A549 (cell line): ENCODE data around the gene DPY19L3. TPM values are rescaled to one million over a fixed set of nuclear protein-coding genes. Genes with fewer than 3 reads are reported as not detected.

Experiments used
- ATAC-seq, 2 experiments: fragments of 200-7000 bp in 1 of 2; fragments of >200 bp in 1 of 2; cut with Nextera tagmentation in 1 of 2; cut with Tn5 transposase in 1 of 2; 3 replicates each; pipeline versions ENCODE4 v1.8.0 to v1.9.1; 2018 to 2020; ENCODE audit warnings: mild to moderate bottlenecking in 1 of 2, moderate library complexity in 1 of 2
- CTCF ChIA-PET: fragments of 300-600 bp; sonication (Branson Sonifier 250); formaldehyde crosslinking; extraction: SDS; loops from one replicate; lab custom pipeline; 2021; ENCODE audit warnings: antibody characterized with exemption, inconsistent platforms; lab: Yijun Ruan, JAX
- POLR2A ChIA-PET: fragments of 350-600 bp; formaldehyde crosslinking; extraction: SDS; loops from one replicate; lab custom pipeline; 2021; ENCODE audit warnings: antibody characterized with exemption, inconsistent platforms; lab: Yijun Ruan, JAX
- DNase-seq, 2 experiments: peaks; one replicate each; pipeline versions ENCODE4 v3.0.0 to v3.0.0-alpha.2; 2011 to 2016; ENCODE audit warnings: low read depth in 1 of 2, low spot score in 1 of 2
- FAIRE-seq: peaks from 2 replicates; lab custom pipeline; 2011; peaks lifted over from hg19 to GRCh38; lab: Jason Lieb, UNC
- H3K27ac ChIP-seq, 2 experiments: fragments of >200 bp; sonication (Bioruptor Twin); formaldehyde crosslinking; 3 replicates each; pipeline ENCODE4 v1.5.1; 2016 to 2017
- H3K4me1 ChIP-seq: fragments of >200 bp; sonication (Bioruptor Twin); formaldehyde crosslinking; 3 replicates; pipeline ENCODE4 v1.6.1; 2016
- H3K4me2 ChIP-seq: fragments of >200 bp; sonication (Bioruptor Twin); formaldehyde crosslinking; 3 replicates; pipeline ENCODE4 v1.6.1; 2016
- H3K4me3 ChIP-seq: fragments of >200 bp; sonication (Bioruptor Twin); formaldehyde crosslinking; 3 replicates; pipeline ENCODE4 v1.5.1; 2016
- H3K9me3 ChIP-seq: fragments of >200 bp; sonication (Bioruptor Twin); formaldehyde crosslinking; 3 replicates; pipeline ENCODE4 v1.6.1; 2016
- CHD2 ChIP-seq: fragments of 150-350 bp; IDR thresholded peaks from 2 replicates; pipeline ENCODE4 v1.6.1; 2014; ENCODE audit warnings: low read length; ENCODE audit not compliant: partially characterized antibody
- CHD4 ChIP-seq: fragments of 200-600 bp; sonication (generic); IDR thresholded peaks from 2 replicates; pipeline ENCODE4 v1.6.1; 2016; ENCODE audit warnings: antibody characterized with exemption, mild to moderate bottlenecking, borderline replicate concordance
- EHMT2 ChIP-seq: fragments of 200-600 bp; sonication (generic); IDR thresholded peaks from 2 replicates; pipeline ENCODE4 v1.6.1; 2016; ENCODE audit warnings: antibody characterized with exemption, low read depth, mild to moderate bottlenecking, moderate library complexity
- EP300 ChIP-seq, 2 experiments: fragments of >200 bp; sonication (Bioruptor Twin); formaldehyde crosslinking; IDR thresholded peaks; 2 replicates in 1 of 2; 3 replicates in 1 of 2; pipeline ENCODE4 v1.6.1; 2016 to 2017
- FOSB ChIP-seq: fragments of 250-450 bp; sonication (Bioruptor Pico); IDR thresholded peaks from 2 replicates; pipeline ENCODE4 v1.5.0; 2020; ENCODE audit warnings: mild to moderate bottlenecking, moderate library complexity
- FOSL2 ChIP-seq, 2 experiments: fragments of 450-650 bp in 1 of 2; fragments of >200 bp in 1 of 2; sonication (Bioruptor Twin) in 1 of 2; formaldehyde crosslinking; IDR thresholded peaks; 2 replicates each; pipeline versions ENCODE4 v1.5.0 to v1.6.1; 2016 to 2020; ENCODE audit warnings: mild to moderate bottlenecking in 1 of 2, moderate library complexity in 1 of 2
- HOXA7 ChIP-seq: fragments of 250-450 bp; sonication (Bioruptor Pico); IDR thresholded peaks from 2 replicates; pipeline ENCODE4 v1.5.0; 2020; ENCODE audit warnings: mild to moderate bottlenecking, moderate library complexity
- HOXB5 ChIP-seq: fragments of 250-450 bp; sonication (Bioruptor Pico); IDR thresholded peaks from 2 replicates; pipeline ENCODE4 v1.5.0; 2020; ENCODE audit warnings: mild to moderate bottlenecking, moderate library complexity
- JUN ChIP-seq, 2 experiments: fragments of >200 bp; sonication (Bioruptor Twin); formaldehyde crosslinking; IDR thresholded peaks; 2 replicates in 1 of 2; 3 replicates in 1 of 2; pipeline ENCODE4 v1.6.1; 2016 to 2017
- JUNB ChIP-seq: fragments of >200 bp; sonication (Bioruptor Twin); formaldehyde crosslinking; IDR thresholded peaks from 2 replicates; pipeline ENCODE4 v1.6.1; 2016
- KDM5A ChIP-seq: fragments of 200-600 bp; sonication (generic); IDR thresholded peaks from 2 replicates; pipeline ENCODE4 v1.6.1; 2016; ENCODE audit warnings: antibody characterized with exemption, mild to moderate bottlenecking
- MAFK ChIP-seq: fragments of 450-650 bp; IDR thresholded peaks from 2 replicates; pipeline ENCODE4 v1.6.1; 2014; ENCODE audit not compliant: partially characterized antibody
- NPAS2 ChIP-seq: fragments of 250-450 bp; sonication (Bioruptor Pico); IDR thresholded peaks from 2 replicates; pipeline ENCODE4 v1.8.0; 2022; ENCODE audit warnings: mild to moderate bottlenecking, moderate library complexity, borderline replicate concordance
- NR3C1 ChIP-seq: fragments of >200 bp; sonication (Bioruptor Twin); formaldehyde crosslinking; IDR thresholded peaks from 3 replicates; pipeline ENCODE4 v1.6.1; 2017
- PHF8 ChIP-seq: fragments of 200-600 bp; sonication (generic); IDR thresholded peaks from 2 replicates; pipeline ENCODE4 v1.6.1; 2016; ENCODE audit warnings: low read depth, mild to moderate bottlenecking, antibody characterized with exemption, moderate library complexity, borderline replicate concordance
- RAD21 ChIP-seq, 2 experiments: fragments of >200 bp in 1 of 2; sonication (Bioruptor Twin) in 1 of 2; formaldehyde crosslinking in 1 of 2; IDR thresholded peaks in 1 of 2; conservative IDR thresholded peaks in 1 of 2; 2 replicates in 1 of 2; 3 replicates in 1 of 2; pipeline ENCODE4 v1.6.1; 2012 to 2018; ENCODE audit warnings: inconsistent platforms in 1 of 2
- RCOR1 ChIP-seq: fragments of 150-350 bp; IDR thresholded peaks from 2 replicates; pipeline ENCODE4 v1.6.1; 2014; ENCODE audit warnings: antibody characterized with exemption, low read length, low read depth
- TFCP2L1 ChIP-seq: fragments of 250-450 bp; sonication (Bioruptor Pico); IDR thresholded peaks from 2 replicates; pipeline ENCODE4 v1.5.0; 2021; ENCODE audit warnings: mild to moderate bottlenecking
- TP53 ChIP-seq: fragments of 250-450 bp; sonication (Bioruptor Pico); IDR thresholded peaks from 2 replicates; pipeline ENCODE4 v1.5.0; 2021; ENCODE audit warnings: mild to moderate bottlenecking, moderate library complexity
- ZC3H11A ChIP-seq: fragments of 450-650 bp; IDR thresholded peaks from 2 replicates; pipeline ENCODE4 v1.6.1; 2014; ENCODE audit warnings: antibody characterized with exemption, mild to moderate bottlenecking
- ZFP36 ChIP-seq: fragments of 450-650 bp; IDR thresholded peaks from 2 replicates; pipeline ENCODE4 v1.6.1; 2014; ENCODE audit warnings: borderline replicate concordance; ENCODE audit not compliant: partially characterized antibody
- WGBS: methylation state at CpG from one replicate; pipeline ENCODE4 v1.1.6; 2017; ENCODE audit errors: missing lambda C conversion rate; 5-methylcytosine and 5-hydroxymethylcytosine counted together
- polyA plus RNA-seq, 4 experiments: library from polyadenylated mRNA; depleted of rRNA in 3 of 4; stranded (reverse); fragments of >200 nt; fragmentation: RNase III in 1 of 4; extraction: RNeasy Plus Mini Kit Qiagen cat#74134 plus additional on column Dnase treatment in 1 of 4; gene quantifications; 2 replicates in 3 of 4; 3 replicates in 1 of 4; pipeline ENCODE4 v1.2.3, GENCODE V29; 2011 to 2017
- TF ChIP-seq, protein P1 (sequence below): fragments of 150-350 bp; IDR thresholded peaks from 2 replicates; pipeline ENCODE4 v1.6.1; 2014; ENCODE audit warnings: low read depth, mild to moderate bottlenecking, low read length
- TF ChIP-seq, protein P2 (sequence below): IDR thresholded peaks from 2 replicates; pipeline ENCODE4 v1.6.1; 2012
- TF ChIP-seq, protein P3 (sequence below): fragments of >200 bp; sonication (Bioruptor Twin); formaldehyde crosslinking; IDR thresholded peaks from 3 replicates; pipeline ENCODE4 v1.6.1; 2016
- TF ChIP-seq, protein P4 (sequence below): fragments of >200 bp; sonication (Bioruptor Twin); formaldehyde crosslinking; IDR thresholded peaks from 2 replicates; pipeline ENCODE4 v1.6.1; 2016

The DPY19L3 gene
- polyA plus RNA-seq, 2 of the 4 experiments (the other 2 are of a cell fraction) = 15.7 to 28.9 TPM

DNA sequence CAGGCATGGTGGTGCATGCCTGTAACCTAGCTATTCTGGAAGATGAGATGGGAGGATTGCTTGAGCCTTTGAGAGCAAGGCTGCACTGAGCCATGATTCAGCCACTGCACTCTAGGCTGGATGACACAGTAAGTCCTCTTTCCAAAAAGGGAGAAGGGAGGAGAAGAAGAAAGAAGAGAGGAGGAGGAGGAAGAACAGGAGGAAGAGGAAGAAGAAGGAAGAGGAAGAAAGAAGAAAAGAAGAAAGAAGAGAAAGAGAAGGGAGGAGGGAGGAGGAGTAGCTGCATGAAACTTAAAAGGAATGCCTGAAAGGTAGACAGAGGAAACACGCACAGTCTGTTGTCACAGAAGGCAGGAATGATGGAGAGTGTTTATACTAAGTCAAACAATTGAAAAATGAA is 3.6 kb upstream of the DPY19L3 start:
- 98% methylated on average over 1 of the region's 1 CpG for WGBS
- CTCF ChIA-PET = interaction anchor here (0.7 to 1.7 kb wide), 3 partner anchors 9 to 62 kb away, joined by 3 to 6 read pairs (median 5); no protein-coding TSS in a partner anchor
- no peak overlapping the region for H3K4me3 ChIP-seq
- DNase-seq (no peak), ATAC-seq (no peak), FAIRE-seq (no peak)
- TF ChIP-seq CHD4 = no peak
- TF ChIP-seq EHMT2 = no peak
- TF ChIP-seq, protein P1, sequence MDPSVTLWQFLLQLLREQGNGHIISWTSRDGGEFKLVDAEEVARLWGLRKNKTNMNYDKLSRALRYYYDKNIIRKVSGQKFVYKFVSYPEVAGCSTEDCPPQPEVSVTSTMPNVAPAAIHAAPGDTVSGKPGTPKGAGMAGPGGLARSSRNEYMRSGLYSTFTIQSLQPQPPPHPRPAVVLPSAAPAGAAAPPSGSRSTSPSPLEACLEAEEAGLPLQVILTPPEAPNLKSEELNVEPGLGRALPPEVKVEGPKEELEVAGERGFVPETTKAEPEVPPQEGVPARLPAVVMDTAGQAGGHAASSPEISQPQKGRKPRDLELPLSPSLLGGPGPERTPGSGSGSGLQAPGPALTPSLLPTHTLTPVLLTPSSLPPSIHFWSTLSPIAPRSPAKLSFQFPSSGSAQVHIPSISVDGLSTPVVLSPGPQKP = no peak
- TF ChIP-seq RAD21 (conservative IDR thresholded peaks at IDR 0.05 in 1 of 2, IDR thresholded peaks at IDR 0.05 in 1 of 2) = no peak
- no peak for TF ChIP-seq RCOR1
- no peak for TF ChIP-seq HOXB5
- TF ChIP-seq CHD2 = no peak
- TF ChIP-seq EP300 (IDR thresholded peaks at IDR 0.05) = no peak
- TF ChIP-seq NR3C1 = no peak
- TF ChIP-seq TP53 = no peak
- TF ChIP-seq, protein P2, sequence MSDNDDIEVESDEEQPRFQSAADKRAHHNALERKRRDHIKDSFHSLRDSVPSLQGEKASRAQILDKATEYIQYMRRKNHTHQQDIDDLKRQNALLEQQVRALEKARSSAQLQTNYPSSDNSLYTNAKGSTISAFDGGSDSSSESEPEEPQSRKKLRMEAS = no peak
- TF ChIP-seq JUNB = no peak
- TF ChIP-seq HOXA7 (CRISPR knock-in tag) = no peak
- H3K9me3 ChIP-seq = no peaks in the 10 kb centered on the region
- H3K4me1 ChIP-seq = peaks cover 29% of the 10 kb centered on the region
- H3K4me2 ChIP-seq = no peak overlapping the region
- POLR2A ChIA-PET = no interaction called here
- H3K27ac ChIP-seq = no peak overlapping the region

DNA sequence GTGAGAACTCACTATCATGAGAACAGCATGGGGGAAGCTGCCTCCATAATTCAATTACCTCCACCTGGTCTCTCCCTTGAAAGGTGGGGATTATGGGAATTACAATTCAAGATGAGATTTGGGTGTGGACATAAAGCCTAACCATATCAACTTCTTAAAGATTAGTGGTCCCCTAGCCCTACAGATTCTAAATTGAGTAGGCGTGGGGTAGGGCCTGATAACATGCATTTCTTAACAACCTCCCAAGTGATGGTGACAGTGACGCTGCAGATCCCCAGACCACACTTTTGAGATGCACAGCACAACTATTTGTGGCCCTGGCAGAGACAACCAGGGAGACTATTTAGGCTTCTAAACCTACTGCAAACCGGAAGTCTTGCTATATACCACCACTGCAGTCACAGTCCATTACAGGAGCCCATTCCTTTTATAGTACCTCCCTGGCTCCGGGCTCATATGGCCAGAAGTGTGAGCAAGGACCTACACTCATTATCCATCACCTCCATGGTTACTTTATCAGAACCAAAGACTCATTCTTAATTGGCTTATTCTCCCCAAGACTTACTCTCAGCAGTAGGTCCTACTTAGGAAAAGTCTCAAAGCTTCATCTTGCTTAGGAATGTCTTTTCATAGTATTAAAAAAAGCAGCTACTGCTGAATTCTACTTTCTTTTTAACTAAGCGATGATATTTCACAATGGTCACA is 2.1 kb upstream of the DPY19L3 start:
- Histone ChIP-seq H3K4me1 (peaks cover 24% of the 10 kb centered on the region), H3K27ac (no peak overlapping the region), H3K9me3 (no peaks in the 10 kb centered on the region), H3K4me2 (peak overlapping the region; percentile 82), H3K4me3 (no peak overlapping the region)
- FAIRE-seq (peak; percentile 43), DNase-seq (no peak), ATAC-seq (no peak)
- 92% methylated on average over 5 of the region's 5 CpGs for WGBS
- POLR2A ChIA-PET = interaction anchor here (0.7 kb wide), 1 partner anchor 47 kb away, joined by 3 read pairs; no protein-coding TSS in a partner anchor
- CTCF ChIA-PET = interaction anchor here (1.7 kb wide), 1 partner anchor 64 kb away, joined by 5 read pairs; no protein-coding TSS in a partner anchor
- no peak for TF ChIP-seq FOSL2 (IDR thresholded peaks at IDR 0.05)
- TF ChIP-seq FOSL2 (CRISPR knock-in tag; IDR thresholded peaks at IDR 0.05) = no peak
- no peak for TF ChIP-seq MAFK
- TF ChIP-seq HOXA7 (CRISPR knock-in tag) = no peak
- no peak for TF ChIP-seq ZFP36
- no peak; a peak in 1 of 5 replicates for TF ChIP-seq JUN (IDR thresholded peaks at IDR 0.05)
- no peak for TF ChIP-seq RCOR1
- TF ChIP-seq TFCP2L1 (CRISPR knock-in tag) = no peak
- no peak for TF ChIP-seq FOSB (CRISPR knock-in tag)
- no peak for TF ChIP-seq TP53
- no peak for TF ChIP-seq ZC3H11A
- TF ChIP-seq NPAS2 = no peak

DNA sequence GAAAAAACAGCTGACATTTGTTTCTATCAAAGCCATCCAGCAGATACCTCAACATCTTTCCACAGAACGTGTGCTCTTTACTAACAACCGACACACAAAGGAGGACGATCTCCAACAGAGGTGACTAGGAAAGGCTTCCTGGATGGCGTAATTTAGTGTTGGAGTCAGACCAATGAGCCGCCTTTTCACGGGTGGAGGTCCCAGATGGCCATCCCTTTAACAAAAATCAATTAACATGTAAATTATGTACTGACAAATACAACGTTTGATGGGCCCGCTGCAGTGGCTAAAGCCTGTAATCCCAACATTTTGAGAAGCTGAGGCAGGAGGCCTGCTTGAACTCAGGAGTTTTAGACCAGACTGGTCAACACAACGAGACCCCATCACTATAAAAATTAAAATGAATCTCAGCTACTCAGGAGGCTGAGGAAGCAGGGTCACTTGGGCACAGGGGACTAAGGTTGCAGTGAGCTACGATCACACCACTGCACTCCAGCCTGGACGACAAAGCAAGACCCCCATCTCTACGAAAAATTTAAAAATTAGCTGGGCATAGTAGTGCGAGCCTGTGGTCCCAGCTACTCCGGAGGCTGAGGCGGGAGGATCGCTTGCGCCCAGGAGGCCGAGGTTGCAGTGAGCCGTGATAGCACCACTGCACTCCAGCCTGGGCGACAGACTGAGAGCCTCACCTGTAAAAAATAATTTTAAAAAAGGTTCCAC is 1.2 kb upstream of the DPY19L3 start:
- FAIRE-seq (no peak), DNase-seq (no peak), ATAC-seq (no peak; a peak in 2 of 6 replicates)
- CTCF ChIA-PET = interaction anchor here (0.6 to 2.2 kb wide), 4 partner anchors 16 to 652 kb away, joined by 3 to 8 read pairs (median 6); no protein-coding TSS in a partner anchor
- H3K27ac ChIP-seq = peak overlapping the region; percentile 94 to 97
- H3K4me1 ChIP-seq = peaks cover 24% of the 10 kb centered on the region
- WGBS = 68% methylated on average over 20 of the region's 20 CpGs
- H3K9me3 ChIP-seq = no peaks in the 10 kb centered on the region
- POLR2A ChIA-PET = interaction anchor here (0.6 to 2.1 kb wide), 7 partner anchors 15 to 1117 kb away, joined by 3 to 26 read pairs (median 7); partner anchors contain the start of genes PEPD and ZNF507
- H3K4me3 ChIP-seq = peak overlapping the region; percentile 84
- TF ChIP-seq KDM5A = no peak
- TF ChIP-seq, protein P3, sequence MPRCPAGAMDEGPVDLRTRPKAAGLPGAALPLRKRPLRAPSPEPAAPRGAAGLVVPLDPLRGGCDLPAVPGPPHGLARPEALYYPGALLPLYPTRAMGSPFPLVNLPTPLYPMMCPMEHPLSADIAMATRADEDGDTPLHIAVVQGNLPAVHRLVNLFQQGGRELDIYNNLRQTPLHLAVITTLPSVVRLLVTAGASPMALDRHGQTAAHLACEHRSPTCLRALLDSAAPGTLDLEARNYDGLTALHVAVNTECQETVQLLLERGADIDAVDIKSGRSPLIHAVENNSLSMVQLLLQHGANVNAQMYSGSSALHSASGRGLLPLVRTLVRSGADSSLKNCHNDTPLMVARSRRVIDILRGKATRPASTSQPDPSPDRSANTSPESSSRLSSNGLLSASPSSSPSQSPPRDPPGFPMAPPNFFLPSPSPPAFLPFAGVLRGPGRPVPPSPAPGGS = 0 out of 3 replicates have a peak, but pooled peaks have one; percentile 51
- TF ChIP-seq, protein P4, sequence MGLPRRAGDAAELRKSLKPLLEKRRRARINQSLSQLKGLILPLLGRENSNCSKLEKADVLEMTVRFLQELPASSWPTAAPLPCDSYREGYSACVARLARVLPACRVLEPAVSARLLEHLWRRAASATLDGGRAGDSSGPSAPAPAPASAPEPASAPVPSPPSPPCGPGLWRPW = no peak
- TF ChIP-seq, protein P2 = no peak
- no peak for TF ChIP-seq HOXB5
- 0 out of 2 replicates have a peak, but pooled peaks have one; percentile 38 for TF ChIP-seq FOSB (CRISPR knock-in tag)
- TF ChIP-seq PHF8 = no peak
- peak overlapping the region; percentile 82 for H3K4me2 ChIP-seq
